ENCODE results near the gene TUBB4B.

TUBB4B gene

DNA sequence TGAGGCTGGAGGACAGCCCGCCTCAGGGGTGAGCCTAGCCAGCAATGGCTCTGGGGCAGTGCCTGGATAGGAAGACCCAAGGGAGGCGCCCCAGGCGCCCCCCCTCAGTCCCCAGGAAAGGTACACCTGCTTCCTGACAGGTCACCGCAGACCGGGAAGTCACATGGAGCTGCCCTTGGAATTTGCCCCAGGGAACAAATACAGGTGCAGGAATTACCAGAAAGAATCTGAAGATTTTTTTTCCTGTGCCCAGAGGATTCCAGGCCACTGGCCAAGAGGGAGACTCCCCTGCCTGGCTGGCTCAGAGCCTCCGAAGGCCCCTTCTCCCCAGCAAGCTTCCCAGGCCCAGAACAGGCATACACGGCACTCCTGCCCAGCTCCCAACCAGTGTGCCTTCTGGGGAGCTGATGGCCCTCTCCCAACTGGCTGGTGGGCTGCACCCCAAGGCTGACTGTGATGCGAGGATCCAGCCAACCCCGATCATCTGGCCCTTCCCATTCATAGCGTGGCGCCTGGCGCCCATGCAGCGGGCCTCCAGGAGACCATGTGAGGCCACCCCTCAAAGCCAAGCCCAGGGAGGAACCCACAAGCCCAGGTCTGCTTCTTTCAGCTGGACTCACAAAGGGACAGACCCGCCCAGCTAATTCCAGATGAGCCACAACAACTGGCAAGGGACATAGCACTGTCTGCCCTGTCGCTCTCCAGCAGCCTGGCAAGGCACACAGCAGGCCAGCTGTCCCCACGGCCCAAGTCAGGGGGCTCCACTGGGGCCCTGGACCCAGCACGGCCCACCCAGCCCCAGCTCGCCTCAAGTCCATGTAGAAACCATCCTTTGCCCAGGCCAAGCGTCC is 42.8 kb upstream of the TUBB4B start:
- Histone ChIP-seq H3K4me1 (peaks cover 67% of the 10 kb centered on the region), H3K4me3 (peak overlapping the region; percentile 17; the same call in 1 of the 2 replicates), H3K27ac (0 out of 2 replicates have a peak overlapping the region, but pooled peaks have one; percentile 22), H4K20me1 (peaks cover 84% of the 10 kb centered on the region), H3K9me3 (no peaks in the 10 kb centered on the region), H3K4me2 (peak overlapping the region; percentile 100), H3K27me3 (peaks cover 4% of the 10 kb centered on the region; the same call in 1 of the 2 replicates), H3K36me3 (peaks cover 6% of the 10 kb centered on the region; the same call in 1 of the 2 replicates), H3K9ac (peak overlapping the region; percentile 69)
- TF ChIP-seq Cebpa-rat (IDR thresholded peaks at IDR 0.05), result no peak

DNA sequence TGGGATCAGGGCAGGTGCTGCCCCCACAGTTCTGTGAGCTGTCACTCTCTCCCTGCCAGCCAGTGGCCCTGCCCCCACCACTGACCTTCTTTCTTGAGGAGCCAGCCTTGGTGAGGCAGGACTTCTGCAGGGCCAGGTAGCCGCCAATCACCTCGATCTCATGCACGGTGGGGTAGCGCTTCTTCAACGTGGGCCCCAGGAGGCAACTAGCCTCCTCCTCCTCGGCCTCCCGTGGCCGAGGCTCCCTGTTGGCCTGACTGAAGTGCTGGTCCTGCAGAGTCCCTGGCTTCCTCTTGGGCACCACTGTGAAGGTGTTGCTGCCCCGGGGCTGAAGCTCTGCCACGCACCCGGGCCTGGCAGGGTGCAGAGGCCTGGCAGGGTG is 42.2 kb upstream of the TUBB4B start:
- Histone ChIP-seq H3K9me3 (no peaks in the 10 kb centered on the region), H3K27me3 (peaks cover 4% of the 10 kb centered on the region; the same call in 1 of the 2 replicates), H3K4me1 (peaks cover 67% of the 10 kb centered on the region), H4K20me1 (peaks cover 84% of the 10 kb centered on the region), H3K27ac (no peak overlapping the region), H3K4me3 (peak overlapping the region; percentile 88; the same call in 1 of the 2 replicates), H3K4me2 (peak overlapping the region; percentile 100), H3K9ac (peak overlapping the region; percentile 69), H3K36me3 (peaks cover 4% of the 10 kb centered on the region; the same call in 1 of the 2 replicates)
- no peak for TF ChIP-seq Cebpa-rat (IDR thresholded peaks at IDR 0.05)

DNA sequence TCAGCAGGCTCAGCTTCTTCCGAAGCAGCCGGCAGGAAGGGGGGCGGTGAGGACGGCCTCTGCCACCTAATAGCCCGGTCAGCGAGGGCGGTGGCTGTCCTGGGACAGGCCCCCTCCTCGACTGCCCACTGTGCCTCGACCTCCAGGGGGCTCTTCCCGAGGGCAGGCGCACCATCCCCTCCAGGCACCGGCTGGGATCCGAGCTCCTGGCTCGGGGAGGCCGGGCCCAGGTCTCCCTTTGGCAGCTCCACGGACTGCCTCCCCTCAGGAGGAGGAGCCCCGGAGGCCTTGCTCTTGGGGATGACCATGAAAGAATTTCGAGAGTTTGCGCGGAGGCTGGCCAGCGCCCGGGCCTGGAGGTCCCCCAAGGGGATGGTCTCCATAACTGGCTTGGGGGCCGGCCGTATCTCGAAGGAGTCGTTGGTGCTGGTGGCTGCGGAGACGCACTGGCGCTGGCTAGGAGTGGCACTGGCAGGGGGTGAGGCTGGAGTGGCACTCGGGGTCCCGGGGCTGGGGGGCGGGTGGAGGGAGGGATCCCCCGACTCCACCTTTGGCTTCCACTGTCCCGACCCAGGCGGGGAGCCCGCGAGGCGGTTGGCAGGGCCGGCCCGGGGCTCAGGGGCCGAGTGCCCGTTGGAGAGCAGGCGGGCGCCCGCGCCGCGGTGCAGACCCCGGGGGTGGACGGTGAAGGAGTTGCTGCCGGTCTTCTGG is 41.5 kb upstream of the TUBB4B start:
- peaks cover 4% of the 10 kb centered on the region; the same call in 1 of the 2 replicates for H3K36me3 ChIP-seq
- H3K27ac ChIP-seq, result no peak overlapping the region
- peaks cover 67% of the 10 kb centered on the region for H3K4me1 ChIP-seq
- H3K9ac ChIP-seq, result peak overlapping the region; percentile 69
- TF ChIP-seq Cebpa-rat (IDR thresholded peaks at IDR 0.05), result no peak
- peak overlapping the region; percentile 100 for H3K4me2 ChIP-seq
- H3K9me3 ChIP-seq, result no peaks in the 10 kb centered on the region
- peak overlapping the region; percentile 88 for H3K4me3 ChIP-seq
- H3K27me3 ChIP-seq, result peaks cover 4% of the 10 kb centered on the region; the same call in 1 of the 2 replicates
- H4K20me1 ChIP-seq, result peaks cover 84% of the 10 kb centered on the region

DNA sequence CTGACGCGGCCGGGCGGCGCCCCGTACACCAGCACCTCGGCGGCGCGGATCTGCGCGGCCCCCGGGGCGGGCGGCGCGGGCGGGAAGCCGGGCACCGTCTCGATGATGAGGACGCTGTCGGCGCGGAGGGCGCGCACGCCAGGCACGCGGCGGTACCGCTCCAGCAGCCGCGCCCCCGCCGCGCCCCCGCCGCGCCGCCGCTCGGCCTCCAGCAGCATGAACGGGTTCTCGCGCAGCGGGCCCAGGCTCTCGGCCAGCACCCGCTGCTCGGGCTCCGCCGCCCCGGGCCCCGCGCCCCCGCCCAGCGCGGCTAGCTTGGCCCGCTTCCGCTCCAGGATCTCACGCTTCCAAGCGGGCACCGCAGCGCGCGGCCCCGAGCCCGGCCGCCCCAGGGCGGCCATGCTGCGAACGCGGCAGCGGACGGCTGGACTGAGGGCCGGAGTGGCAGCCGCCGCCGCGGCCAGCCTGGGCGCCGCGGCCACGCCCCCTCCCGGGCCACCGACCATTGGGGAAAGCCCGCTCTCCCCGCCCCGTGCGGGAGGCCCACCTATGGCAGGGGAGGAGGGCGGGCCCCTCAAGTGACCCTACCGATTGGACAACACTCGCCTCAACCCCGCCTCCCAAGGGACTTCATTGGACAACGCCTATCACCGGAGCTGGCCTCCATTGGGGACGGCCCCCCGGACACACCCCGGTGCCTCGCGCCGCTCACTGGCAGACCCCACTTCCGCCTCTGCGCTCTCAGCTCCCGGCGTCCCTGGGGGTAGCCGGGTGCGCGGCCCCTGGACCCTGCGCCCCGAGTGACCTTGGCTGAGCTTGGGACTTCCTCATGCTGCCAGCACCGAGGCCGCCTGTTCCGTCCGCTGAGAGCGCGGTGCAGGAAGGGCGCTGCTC is 40.5 kb upstream of the TUBB4B start, which contains the start of gene TPRN:
Gene TPRN, minus strand, starts transcription at position 431 of the 894 bp plus-strand sequence. Its CDS starts 30 bp downstream, at position 401.
- Histone ChIP-seq H3K27ac (peak within 1 kb of the TSS; percentile 83), H4K20me1 (peaks cover 81% of the 10 kb centered on the region), H3K4me1 (peaks cover 69% of the 10 kb centered on the region), H3K36me3 (no peaks in the 10 kb centered on the region; the same call in 1 of the 2 replicates), H3K27me3 (peaks cover 4% of the 10 kb centered on the region; the same call in 1 of the 2 replicates), H3K4me2 (peak within 1 kb of the TSS; percentile 100), H3K4me3 (peak within 1 kb of the TSS; percentile 88), H3K9me3 (no peaks in the 10 kb centered on the region), H3K9ac (peak within 1 kb of the TSS; percentile 86)
- TF ChIP-seq Cebpa-rat (IDR thresholded peaks at IDR 0.05), result no peak

DNA sequence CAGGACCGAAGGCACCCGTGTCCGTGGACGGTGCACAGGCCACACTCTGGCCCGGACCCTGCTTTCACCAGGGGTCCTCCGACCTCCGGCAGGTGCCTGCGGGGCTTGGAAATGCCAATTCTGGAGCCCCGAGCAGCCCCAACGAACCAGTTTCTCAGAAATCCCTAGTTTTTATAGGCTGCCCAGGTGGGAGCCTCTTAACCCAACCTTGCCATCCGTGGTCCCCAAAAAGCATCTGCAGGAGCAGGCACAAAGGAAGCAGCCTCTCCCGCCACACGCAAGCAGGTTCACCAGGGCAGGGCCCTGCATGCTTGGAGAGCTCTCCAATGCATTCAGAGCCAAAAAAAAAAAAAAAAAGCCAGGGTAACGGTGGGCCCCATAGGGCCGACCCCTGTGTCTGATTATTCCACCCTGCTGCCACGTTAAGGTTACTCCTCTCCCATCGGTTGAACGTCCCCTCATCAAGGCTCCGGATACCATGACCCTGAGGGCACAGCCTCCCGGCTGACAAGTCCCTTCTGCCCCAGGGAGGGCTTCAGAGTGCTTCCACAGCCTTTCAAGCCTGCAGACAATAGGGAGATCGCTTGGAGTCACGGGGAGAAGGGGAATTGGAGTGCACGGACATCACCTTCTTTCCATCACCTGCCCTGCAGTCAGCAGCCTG is 39.8 kb upstream of the TUBB4B start:
- peaks cover 4% of the 10 kb centered on the region; the same call in 1 of the 2 replicates for H3K27me3 ChIP-seq
- H3K9me3 ChIP-seq, result no peaks in the 10 kb centered on the region
- no peaks in the 10 kb centered on the region; the same call in 1 of the 2 replicates for H3K36me3 ChIP-seq
- TF ChIP-seq Cebpa-rat (IDR thresholded peaks at IDR 0.05), result no peak
- peak overlapping the region; percentile 86 for H3K9ac ChIP-seq
- H3K4me1 ChIP-seq, result peaks cover 74% of the 10 kb centered on the region
- H3K4me2 ChIP-seq, result peak overlapping the region; percentile 100
- peak overlapping the region; percentile 88 for H3K4me3 ChIP-seq
- H3K27ac ChIP-seq, result peak overlapping the region; percentile 83
- H4K20me1 ChIP-seq, result peaks cover 81% of the 10 kb centered on the region

DNA sequence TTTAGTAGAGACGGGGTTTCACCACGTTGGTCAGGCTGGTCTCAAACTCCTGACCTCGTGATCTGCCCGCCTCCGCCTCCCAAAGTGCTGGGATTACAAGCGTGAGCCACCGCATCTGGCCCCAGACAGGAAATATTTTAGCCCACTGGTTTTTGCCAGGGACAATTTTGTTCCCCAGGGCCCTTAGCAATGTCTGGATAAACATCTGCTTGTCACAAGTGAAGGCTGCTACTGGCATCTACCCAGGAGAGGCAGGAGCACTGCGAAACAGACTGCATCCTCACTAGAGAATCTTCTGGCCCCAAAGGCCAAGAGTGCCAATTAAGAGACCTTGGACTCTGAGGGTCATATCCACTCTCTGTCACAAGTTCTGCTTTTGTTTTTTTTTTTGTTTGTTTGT is 38.1 kb upstream of the TUBB4B start:
- H3K9ac ChIP-seq, result peak overlapping the region; percentile 56; the same call in 1 of the 2 replicates
- H3K4me2 ChIP-seq, result peak overlapping the region; percentile 100

DNA sequence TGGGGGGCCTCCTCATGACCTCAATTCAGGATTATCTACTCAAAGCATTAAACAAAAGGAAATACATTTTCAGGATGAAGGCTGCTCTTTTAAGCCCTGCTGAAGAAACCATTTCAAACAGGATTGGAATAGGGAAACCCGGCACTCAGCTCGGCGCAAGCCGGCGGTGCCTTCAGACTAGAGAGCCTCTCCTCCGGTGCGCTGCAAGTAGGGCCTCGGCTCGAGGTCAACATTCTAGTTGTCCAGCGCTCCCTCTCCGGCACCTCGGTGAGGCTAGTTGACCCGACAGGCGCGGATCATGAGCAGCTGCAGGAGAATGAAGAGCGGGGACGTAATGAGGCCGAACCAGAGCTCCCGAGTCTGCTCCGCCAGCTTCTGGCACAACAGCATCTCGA is 36.4 kb upstream of the TUBB4B start:
- Histone ChIP-seq H3K4me2 (peak overlapping the region; percentile 100), H3K27ac (peak overlapping the region; percentile 91), H3K36me3 (peaks cover 25% of the 10 kb centered on the region), H3K9me3 (no peaks in the 10 kb centered on the region), H4K20me1 (peaks cover 59% of the 10 kb centered on the region), H3K4me3 (peak overlapping the region; percentile 84), H3K4me1 (peaks cover 64% of the 10 kb centered on the region), H3K9ac (peak overlapping the region; percentile 91), H3K27me3 (no peaks in the 10 kb centered on the region)
- no peak for TF ChIP-seq Cebpa-rat (IDR thresholded peaks at IDR 0.05)

More for the DNA sequence above, 38.1 kb upstream of the TUBB4B start:
- TF ChIP-seq Cebpa-rat (IDR thresholded peaks at IDR 0.05), result no peak
- Histone ChIP-seq H3K4me3 (no peak overlapping the region), H3K36me3 (peaks cover 12% of the 10 kb centered on the region), H3K4me1 (peaks cover 78% of the 10 kb centered on the region), H4K20me1 (peaks cover 77% of the 10 kb centered on the region), H3K27me3 (peaks cover 4% of the 10 kb centered on the region; the same call in 1 of the 2 replicates), H3K9me3 (no peaks in the 10 kb centered on the region), H3K27ac (peak overlapping the region; percentile 41)
